Measurements from ENCODE around the gene PHLDB1. TPM values are rescaled to one million over a fixed set of nuclear protein-coding genes. Genes with fewer than 3 reads are reported as not detected.
A peak's percentile ranks its signal among the peaks of the same experiment; 100 is the strongest.

Gene PHLDB1
- total RNA-seq, 1 donor from 2014 or later = 179 TPM

DNA sequence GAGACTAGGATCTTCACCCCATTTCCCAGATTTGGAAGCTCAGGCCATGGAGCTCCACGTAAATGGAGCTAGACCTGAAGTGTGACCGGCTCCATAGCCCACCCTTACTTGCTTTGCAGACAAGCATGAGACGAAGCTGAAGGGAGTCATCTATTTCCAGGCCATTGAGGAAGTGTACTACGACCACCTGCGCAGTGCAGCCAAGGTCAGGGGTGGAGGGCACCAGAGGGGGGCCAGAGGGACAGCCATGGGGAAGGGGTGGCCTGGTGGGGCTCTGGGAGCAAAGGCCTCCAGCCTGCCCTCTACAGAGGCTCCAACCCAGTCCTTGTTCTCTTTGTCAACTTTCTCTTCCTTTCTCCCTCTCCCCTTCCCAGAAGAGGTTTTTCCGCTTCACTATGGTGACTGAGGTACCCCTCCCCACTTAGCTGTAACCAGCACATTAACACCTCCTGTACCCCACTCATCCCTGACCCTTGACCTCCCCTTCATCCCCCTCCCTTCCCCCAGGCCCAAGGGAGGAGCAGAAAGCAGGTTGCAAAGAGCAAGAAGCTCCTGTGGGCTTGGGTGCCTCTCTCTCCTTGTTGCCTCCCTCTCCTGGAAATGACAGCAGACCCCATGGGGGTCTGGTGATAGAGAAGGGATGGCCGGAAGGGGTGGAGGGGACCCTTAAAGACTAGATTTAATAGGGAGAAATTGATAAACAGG is 48.2 kb downstream of the PHLDB1 start:
- Histone ChIP-seq H3K36me3 (ENCODE audit: insufficient read depth, low read length) (peaks cover 44% of the 10 kb centered on the region), H4K20me1 (ENCODE audit: insufficient read depth, low read length) (peaks cover 87% of the 10 kb centered on the region), H3K79me2 (ENCODE audit: insufficient read depth, low read length) (peaks cover 15% of the 10 kb centered on the region), H3K27ac (ENCODE audit: low read depth, low read length) (no peak overlapping the region), H3K9me3 (ENCODE audit: insufficient read depth, low read depth, low read length) (no peaks in the 10 kb centered on the region), H3K4me1 (ENCODE audit: insufficient read depth, low read length) (peaks cover 10% of the 10 kb centered on the region), H2AFZ (ENCODE audit: low read depth, low read length) (no peak overlapping the region), H3K27me3 (ENCODE audit: insufficient read depth, low read length) (no peaks in the 10 kb centered on the region), H3K4me2 (ENCODE audit: low read length) (no peak overlapping the region), H3K9ac (ENCODE audit: low read length) (no peak overlapping the region), H3K4me3 (ENCODE audit: insufficient read depth, low read depth, low read length) (no peak overlapping the region)
- Mint-ChIP-seq H3K36me3 (ENCODE audit: low read depth, unreplicated experiment) (peaks cover 9% of the 10 kb centered on the region), H3K27ac (ENCODE audit: unreplicated experiment) (peak overlapping the region; percentile 72), H3K4me3 (ENCODE audit: unreplicated experiment) (no peak overlapping the region), H3K9me3 (ENCODE audit: unreplicated experiment) (no peaks in the 10 kb centered on the region), H3K4me1 (ENCODE audit: low read depth, unreplicated experiment) (peaks cover 4% of the 10 kb centered on the region), H3K27me3 (ENCODE audit: low read depth, unreplicated experiment) (no peaks in the 10 kb centered on the region)
- DNase-seq (ENCODE audit: low read depth) (no peak), FAIRE-seq (no peak)
- no peak for TF ChIP-seq EZH2 (IDR thresholded peaks at IDR 0.05; ENCODE audit: insufficient read depth, low read length)
- TF ChIP-seq, protein P1, sequence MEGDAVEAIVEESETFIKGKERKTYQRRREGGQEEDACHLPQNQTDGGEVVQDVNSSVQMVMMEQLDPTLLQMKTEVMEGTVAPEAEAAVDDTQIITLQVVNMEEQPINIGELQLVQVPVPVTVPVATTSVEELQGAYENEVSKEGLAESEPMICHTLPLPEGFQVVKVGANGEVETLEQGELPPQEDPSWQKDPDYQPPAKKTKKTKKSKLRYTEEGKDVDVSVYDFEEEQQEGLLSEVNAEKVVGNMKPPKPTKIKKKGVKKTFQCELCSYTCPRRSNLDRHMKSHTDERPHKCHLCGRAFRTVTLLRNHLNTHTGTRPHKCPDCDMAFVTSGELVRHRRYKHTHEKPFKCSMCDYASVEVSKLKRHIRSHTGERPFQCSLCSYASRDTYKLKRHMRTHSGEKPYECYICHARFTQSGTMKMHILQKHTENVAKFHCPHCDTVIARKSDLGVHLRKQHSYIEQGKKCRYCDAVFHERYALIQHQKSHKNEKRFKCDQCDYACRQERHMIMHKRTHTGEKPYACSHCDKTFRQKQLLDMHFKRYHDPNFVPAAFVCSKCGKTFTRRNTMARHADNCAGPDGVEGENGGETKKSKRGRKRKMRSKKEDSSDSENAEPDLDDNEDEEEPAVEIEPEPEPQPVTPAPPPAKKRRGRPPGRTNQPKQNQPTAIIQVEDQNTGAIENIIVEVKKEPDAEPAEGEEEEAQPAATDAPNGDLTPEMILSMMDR (IDR thresholded peaks at IDR 0.05; ENCODE audit: insufficient read depth, low read depth, low read length) = no peak

GRCh38 chr11:118656563-118657165 is 49.2 kb downstream of the PHLDB1 start:
- peaks cover 4% of the 10 kb centered on the region for H3K4me1 Mint-ChIP-seq (ENCODE audit: low read depth, unreplicated experiment)
- Histone ChIP-seq H3K9ac (ENCODE audit: low read length) (no peak overlapping the region), H3K9me3 (ENCODE audit: insufficient read depth, low read depth, low read length) (no peaks in the 10 kb centered on the region), H3K79me2 (ENCODE audit: insufficient read depth, low read length) (peaks cover 11% of the 10 kb centered on the region), H3K4me1 (ENCODE audit: insufficient read depth, low read length) (peaks cover 10% of the 10 kb centered on the region), H3K4me2 (ENCODE audit: low read length) (no peak overlapping the region), H3K27ac (ENCODE audit: low read depth, low read length) (no peak overlapping the region), H4K20me1 (ENCODE audit: insufficient read depth, low read length) (peaks cover 83% of the 10 kb centered on the region), H3K4me3 (ENCODE audit: insufficient read depth, low read depth, low read length) (no peak overlapping the region), H3K27me3 (ENCODE audit: insufficient read depth, low read length) (no peaks in the 10 kb centered on the region), H2AFZ (ENCODE audit: low read depth, low read length) (no peak overlapping the region), H3K36me3 (ENCODE audit: insufficient read depth, low read length) (peaks cover 39% of the 10 kb centered on the region)
- no peak for FAIRE-seq
- no peaks in the 10 kb centered on the region for H3K9me3 Mint-ChIP-seq (ENCODE audit: unreplicated experiment)
- no peaks in the 10 kb centered on the region for H3K27me3 Mint-ChIP-seq (ENCODE audit: low read depth, unreplicated experiment)
- H3K27ac Mint-ChIP-seq (ENCODE audit: unreplicated experiment) = no peak overlapping the region
- DNase-seq (ENCODE audit: low read depth) = no peak
- H3K4me3 Mint-ChIP-seq (ENCODE audit: unreplicated experiment) = no peak overlapping the region
- peaks cover 7% of the 10 kb centered on the region for H3K36me3 Mint-ChIP-seq (ENCODE audit: low read depth, unreplicated experiment)
- TF ChIP-seq, protein P1 (IDR thresholded peaks at IDR 0.05; ENCODE audit: insufficient read depth, low read depth, low read length) = no peak
- no peak for TF ChIP-seq EZH2 (IDR thresholded peaks at IDR 0.05; ENCODE audit: insufficient read depth, low read length)

DNA sequence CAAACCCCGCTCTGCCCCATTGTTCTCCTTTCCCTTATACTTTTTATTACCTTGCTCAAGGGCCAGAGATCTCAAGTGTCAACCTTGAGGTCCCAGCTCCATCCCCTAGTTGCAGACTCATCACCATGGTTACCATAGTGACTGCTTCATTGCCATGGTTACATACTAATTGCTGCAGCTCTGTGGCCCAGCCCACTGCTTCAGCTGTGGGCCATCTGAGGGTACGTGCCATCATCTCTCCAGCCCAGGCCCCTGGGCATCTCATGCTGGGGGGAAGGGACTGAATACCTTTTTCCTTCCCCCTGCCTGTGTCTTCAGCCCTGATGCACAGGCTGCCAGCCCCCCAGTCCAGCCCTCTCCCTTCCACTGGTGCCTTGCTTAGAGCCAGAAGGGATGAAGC is 49.8 kb downstream of the PHLDB1 start:
- peaks cover 7% of the 10 kb centered on the region for H3K36me3 Mint-ChIP-seq (ENCODE audit: low read depth, unreplicated experiment)
- H3K9ac ChIP-seq (ENCODE audit: low read length) = no peak overlapping the region
- H3K4me3 ChIP-seq (ENCODE audit: insufficient read depth, low read depth, low read length) = no peak overlapping the region
- FAIRE-seq (no peak), DNase-seq (ENCODE audit: low read depth) (no peak)
- H3K4me3 Mint-ChIP-seq (ENCODE audit: unreplicated experiment) = no peak overlapping the region
- H4K20me1 ChIP-seq (ENCODE audit: insufficient read depth, low read length) = peaks cover 78% of the 10 kb centered on the region
- no peak overlapping the region for H2AFZ ChIP-seq (ENCODE audit: low read depth, low read length)
- H3K27me3 Mint-ChIP-seq (ENCODE audit: low read depth, unreplicated experiment) = no peaks in the 10 kb centered on the region
- no peak for TF ChIP-seq EZH2 (IDR thresholded peaks at IDR 0.05; ENCODE audit: insufficient read depth, low read length)
- TF ChIP-seq, protein P1 (IDR thresholded peaks at IDR 0.05; ENCODE audit: insufficient read depth, low read depth, low read length) = no peak
- peak overlapping the region; percentile 6 for H3K27ac Mint-ChIP-seq (ENCODE audit: unreplicated experiment)
- H3K27ac ChIP-seq (ENCODE audit: low read depth, low read length) = no peak overlapping the region
- H3K27me3 ChIP-seq (ENCODE audit: insufficient read depth, low read length) = no peaks in the 10 kb centered on the region
- H3K9me3 ChIP-seq (ENCODE audit: insufficient read depth, low read depth, low read length) = no peaks in the 10 kb centered on the region
- H3K79me2 ChIP-seq (ENCODE audit: insufficient read depth, low read length) = peaks cover 5% of the 10 kb centered on the region
- no peaks in the 10 kb centered on the region for H3K9me3 Mint-ChIP-seq (ENCODE audit: unreplicated experiment)
- no peak overlapping the region for H3K4me2 ChIP-seq (ENCODE audit: low read length)
- peaks cover 4% of the 10 kb centered on the region for H3K4me1 Mint-ChIP-seq (ENCODE audit: low read depth, unreplicated experiment)
- peaks cover 33% of the 10 kb centered on the region for H3K36me3 ChIP-seq (ENCODE audit: insufficient read depth, low read length)
- peaks cover 10% of the 10 kb centered on the region for H3K4me1 ChIP-seq (ENCODE audit: insufficient read depth, low read length)

Data from astrocyte (in vitro differentiated cells and primary cell).